Rectal smooth muscle tissue (tissue), 1 donor: Measurements from ENCODE around the gene TMA7.

Experiments
- H3K27ac ChIP-seq: one replicate; pipeline ENCODE4 v1.7.0; 2013; ENCODE audit warnings: low read depth, low read length, inconsistent platforms
- H3K27me3 ChIP-seq: one replicate; pipeline ENCODE4 v1.7.0; 2013; ENCODE audit warnings: low read length; ENCODE audit not compliant: control insufficient read depth, insufficient read depth
- H3K36me3 ChIP-seq: one replicate; pipeline ENCODE4 v1.7.0; 2013; ENCODE audit warnings: low read length; ENCODE audit not compliant: control insufficient read depth, insufficient read depth
- H3K4me1 ChIP-seq: one replicate; pipeline ENCODE4 v1.7.0; 2013; ENCODE audit warnings: low read length; ENCODE audit not compliant: control insufficient read depth, insufficient read depth
- H3K4me3 ChIP-seq: one replicate; pipeline ENCODE4 v1.7.0; 2013; ENCODE audit warnings: low read length
- H3K9ac ChIP-seq: one replicate; pipeline ENCODE4 v1.7.0; 2013; ENCODE audit warnings: low read length

Gene TMA7

DNA sequence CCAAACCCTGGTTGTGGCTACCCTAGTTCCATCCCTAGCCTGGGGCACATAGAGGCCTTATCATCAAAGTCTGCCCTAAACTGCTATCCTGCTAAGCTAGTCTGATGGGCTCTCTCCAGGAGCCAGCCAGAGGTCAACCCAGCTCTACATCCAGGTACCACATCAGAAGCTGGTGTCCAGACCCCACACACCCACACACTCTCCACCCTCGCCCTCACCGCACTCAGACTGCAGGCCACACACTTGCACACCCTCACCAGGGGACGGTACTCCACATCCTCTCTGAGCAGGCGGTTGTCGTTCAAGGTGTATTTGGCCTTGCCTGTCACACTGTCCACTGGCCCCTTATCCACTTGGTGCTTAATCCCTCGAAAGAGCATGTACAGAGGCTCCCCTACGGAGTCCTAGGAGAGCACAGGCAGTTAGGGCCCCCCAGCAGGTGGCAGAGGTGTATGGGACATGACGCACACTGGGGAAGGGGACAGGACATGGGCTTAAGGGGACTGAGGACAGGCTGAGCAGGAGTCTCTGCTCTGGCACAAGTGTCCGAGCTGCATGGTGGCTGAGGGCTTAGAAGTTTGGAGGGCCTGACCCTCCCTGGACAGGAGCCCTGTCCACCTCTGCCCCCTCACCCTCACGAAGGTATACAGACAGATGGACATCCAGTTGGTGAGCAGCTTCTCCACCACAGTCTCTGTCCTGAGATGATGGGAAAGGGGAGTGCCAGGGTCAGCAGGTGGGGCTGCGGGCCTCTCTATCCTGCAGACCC is 28.3 kb upstream of the TMA7 start:
- Histone ChIP-seq H3K4me1 (no peaks in the 10 kb centered on the region), H3K36me3 (peaks cover 43% of the 10 kb centered on the region), H3K27ac (no peak overlapping the region), H3K9ac (no peak overlapping the region), H3K4me3 (no peak overlapping the region), H3K27me3 (no peaks in the 10 kb centered on the region)

GRCh38 chr3:48412375-48413001 is 27.6 kb upstream of the TMA7 start:
- Histone ChIP-seq H3K36me3 (peaks cover 50% of the 10 kb centered on the region), H3K4me1 (no peaks in the 10 kb centered on the region), H3K27ac (no peak overlapping the region), H3K9ac (no peak overlapping the region), H3K27me3 (no peaks in the 10 kb centered on the region), H3K4me3 (no peak overlapping the region)

DNA sequence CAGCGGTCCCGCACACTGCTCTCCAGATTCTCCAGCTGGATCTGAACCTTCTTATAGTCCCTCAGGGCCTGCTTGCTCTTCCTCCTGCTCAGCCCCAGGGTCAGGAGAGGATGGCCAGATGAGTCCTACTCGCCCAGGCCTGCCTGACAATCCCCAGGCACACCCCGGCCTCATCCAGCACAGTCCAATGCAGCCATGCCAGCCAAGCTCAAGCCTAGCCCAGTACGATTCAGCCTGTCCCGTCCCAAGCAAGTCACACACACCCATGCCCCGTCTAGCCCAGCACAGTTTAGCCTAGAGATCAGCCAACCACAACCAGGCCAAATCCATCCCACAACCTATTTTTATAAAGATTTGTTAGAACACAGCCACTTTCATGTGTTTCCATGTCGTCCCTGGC is 27.0 kb upstream of the TMA7 start:
- Histone ChIP-seq H3K9ac (no peak overlapping the region), H3K27me3 (no peaks in the 10 kb centered on the region), H3K4me3 (no peak overlapping the region), H3K4me1 (no peaks in the 10 kb centered on the region), H3K27ac (no peak overlapping the region), H3K36me3 (peaks cover 51% of the 10 kb centered on the region)

GRCh38 chr3:48413611-48414010 is 26.4 kb upstream of the TMA7 start:
- Histone ChIP-seq H3K9ac (no peak overlapping the region), H3K36me3 (peaks cover 53% of the 10 kb centered on the region), H3K27ac (peak overlapping the region; percentile 38), H3K4me1 (no peaks in the 10 kb centered on the region), H3K4me3 (no peak overlapping the region), H3K27me3 (no peaks in the 10 kb centered on the region)

GRCh38 chr3:48414376-48415250 is 25.4 kb upstream of the TMA7 start:
- Histone ChIP-seq H3K27me3 (no peaks in the 10 kb centered on the region), H3K4me1 (no peaks in the 10 kb centered on the region), H3K36me3 (peaks cover 54% of the 10 kb centered on the region), H3K27ac (peak overlapping the region; percentile 38), H3K4me3 (no peak overlapping the region), H3K9ac (no peak overlapping the region)

DNA sequence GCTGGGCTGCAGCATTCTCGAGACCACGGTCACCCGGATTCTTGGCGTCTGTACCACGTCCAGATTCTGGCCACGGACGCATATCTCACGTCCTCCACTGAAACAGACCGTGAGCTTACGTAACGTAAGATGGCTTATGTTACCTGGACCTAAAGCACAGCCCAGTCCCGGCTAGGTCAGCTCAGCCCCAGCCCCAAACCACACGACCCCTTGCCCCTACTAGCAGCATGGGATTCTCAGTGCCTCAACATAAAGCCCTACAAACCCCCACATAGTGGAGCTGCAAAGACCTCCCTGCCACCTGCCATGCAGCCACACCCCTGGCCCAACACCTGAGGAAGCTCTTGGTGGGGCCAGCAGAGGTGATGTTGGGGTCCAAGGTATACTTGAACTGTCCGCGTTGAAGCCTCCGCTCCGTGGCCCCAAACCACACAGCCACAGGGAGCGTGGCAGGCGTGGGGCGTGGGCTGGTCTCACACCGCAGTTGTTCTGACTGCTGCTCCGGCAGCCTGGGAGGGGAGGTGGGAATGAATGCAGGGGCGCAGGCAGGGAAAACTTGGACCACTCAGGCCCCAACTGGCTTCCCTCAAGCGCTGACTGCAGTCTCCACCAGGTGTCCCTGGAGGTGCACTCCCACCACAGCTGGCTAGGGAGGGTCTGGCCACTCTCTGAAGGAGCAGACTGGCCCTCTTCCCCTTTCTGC is 24.7 kb upstream of the TMA7 start:
- Histone ChIP-seq H3K4me1 (no peaks in the 10 kb centered on the region), H3K27ac (no peak overlapping the region), H3K36me3 (peaks cover 52% of the 10 kb centered on the region), H3K27me3 (no peaks in the 10 kb centered on the region), H3K4me3 (no peak overlapping the region), H3K9ac (no peak overlapping the region)

GRCh38 chr3:48416091-48416505 is 24.0 kb upstream of the TMA7 start:
- Histone ChIP-seq H3K4me1 (no peaks in the 10 kb centered on the region), H3K27me3 (no peaks in the 10 kb centered on the region), H3K27ac (no peak overlapping the region), H3K4me3 (no peak overlapping the region), H3K9ac (no peak overlapping the region), H3K36me3 (peaks cover 48% of the 10 kb centered on the region)

DNA sequence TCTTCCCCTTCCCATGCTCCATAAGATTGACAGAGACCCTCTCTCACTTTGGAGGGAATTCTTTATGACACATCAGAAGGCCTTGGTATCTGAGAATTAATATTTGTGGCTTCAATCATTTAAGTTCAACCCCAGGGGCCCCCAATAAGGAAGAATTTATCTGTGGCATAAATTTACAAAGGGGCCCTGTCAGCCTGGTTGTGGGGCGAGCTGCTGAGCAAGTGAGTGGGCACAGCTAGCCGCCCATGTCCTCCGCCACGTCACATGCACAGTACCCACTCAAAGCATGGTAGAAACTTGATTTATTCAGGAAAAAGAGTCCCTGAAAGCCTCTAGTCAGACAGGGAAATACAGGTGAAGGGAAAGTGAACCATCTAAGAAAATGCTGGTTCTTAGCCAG is 23.5 kb upstream of the TMA7 start:
- no peak overlapping the region for H3K9ac ChIP-seq
- no peak overlapping the region for H3K27ac ChIP-seq
- H3K4me1 ChIP-seq, result no peaks in the 10 kb centered on the region
- no peak overlapping the region for H3K4me3 ChIP-seq
- peaks cover 45% of the 10 kb centered on the region for H3K36me3 ChIP-seq
- H3K27me3 ChIP-seq, result no peaks in the 10 kb centered on the region

GRCh38 chr3:48417529-48418108 is 22.4 kb upstream of the TMA7 start:
- Histone ChIP-seq H3K27me3 (no peaks in the 10 kb centered on the region), H3K4me3 (no peak overlapping the region), H3K36me3 (peaks cover 40% of the 10 kb centered on the region), H3K9ac (no peak overlapping the region), H3K27ac (no peak overlapping the region), H3K4me1 (no peaks in the 10 kb centered on the region)

DNA sequence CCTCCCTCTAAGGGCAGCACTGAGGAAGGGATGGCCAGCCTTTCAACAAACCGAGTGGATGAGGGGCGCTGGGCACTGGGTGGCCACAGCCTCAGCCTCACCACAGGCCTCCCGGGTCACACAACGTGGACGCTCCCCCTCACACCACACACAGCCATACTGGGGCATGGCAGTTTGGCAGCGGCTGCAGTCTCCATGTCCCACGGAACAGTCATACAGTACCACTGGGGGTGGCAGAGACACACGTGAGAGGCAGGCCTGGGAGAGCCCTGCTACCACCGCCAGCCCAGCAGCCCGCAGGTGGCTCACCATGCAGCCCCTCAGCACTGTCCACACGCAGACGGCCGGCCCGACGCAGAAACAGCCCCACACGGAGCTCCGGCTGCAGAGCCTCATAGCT is 21.9 kb upstream of the TMA7 start:
- Histone ChIP-seq H3K36me3 (peaks cover 35% of the 10 kb centered on the region), H3K27me3 (no peaks in the 10 kb centered on the region), H3K9ac (no peak overlapping the region), H3K4me3 (no peak overlapping the region), H3K4me1 (no peaks in the 10 kb centered on the region), H3K27ac (no peak overlapping the region)

- H3K4me3 ChIP-seq, result no peak overlapping the region
- H3K9ac ChIP-seq, result no peak overlapping the region
- no peak overlapping the region for H3K27ac ChIP-seq
- H3K27me3 ChIP-seq, result no peaks in the 10 kb centered on the region
- peaks cover 31% of the 10 kb centered on the region for H3K36me3 ChIP-seq
- H3K4me1 ChIP-seq, result no peaks in the 10 kb centered on the region
Measured at GRCh38 chr3:48418651-48419050, 21.4 kb upstream of the TMA7 start.

DNA sequence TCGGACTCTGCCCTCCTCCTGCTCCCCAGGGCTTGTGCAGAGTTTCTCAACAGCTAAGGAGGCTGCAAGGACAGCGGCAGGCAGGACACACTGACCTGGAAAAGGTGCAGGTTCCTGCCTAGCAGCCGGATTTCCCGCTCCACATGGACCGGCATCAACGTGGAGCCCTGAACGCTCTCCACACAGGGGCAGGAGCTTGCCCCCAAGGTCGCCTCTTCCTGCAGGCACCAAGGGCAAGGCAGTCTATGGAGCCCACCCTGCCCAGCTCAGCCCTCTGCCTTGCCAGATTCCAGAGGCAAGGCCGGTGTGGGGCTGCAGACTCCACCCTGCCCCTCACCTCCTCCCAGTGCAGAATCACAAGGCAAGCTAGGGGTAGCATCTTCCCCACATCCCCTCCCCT is 20.9 kb upstream of the TMA7 start:
- Histone ChIP-seq H3K27me3 (no peaks in the 10 kb centered on the region), H3K9ac (no peak overlapping the region), H3K27ac (no peak overlapping the region), H3K4me1 (no peaks in the 10 kb centered on the region), H3K4me3 (no peak overlapping the region), H3K36me3 (peaks cover 27% of the 10 kb centered on the region)
